Measurements from ENCODE around the gene IFNL1.

DNA sequence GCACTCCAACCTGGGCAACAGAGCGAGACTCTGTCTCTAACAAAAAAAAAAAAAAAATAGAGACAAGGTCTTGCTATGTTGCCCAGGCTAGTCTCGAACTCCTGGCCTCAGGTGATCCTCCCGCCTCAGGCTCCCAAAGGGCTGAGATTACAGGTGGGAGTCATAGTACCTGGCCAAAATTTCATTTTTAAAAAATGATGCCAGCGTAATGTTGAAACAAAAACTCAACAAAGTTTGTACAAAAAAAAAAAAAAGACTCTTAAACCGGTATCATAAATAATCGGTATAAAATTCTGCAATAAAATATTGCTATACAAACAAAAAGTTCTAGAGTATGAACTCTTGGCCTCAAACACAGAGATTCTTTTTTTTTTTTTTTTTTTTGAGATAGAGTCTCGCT is 36.1 kb downstream of the IFNL1 start:
- TF ChIP-seq, protein P1, sequence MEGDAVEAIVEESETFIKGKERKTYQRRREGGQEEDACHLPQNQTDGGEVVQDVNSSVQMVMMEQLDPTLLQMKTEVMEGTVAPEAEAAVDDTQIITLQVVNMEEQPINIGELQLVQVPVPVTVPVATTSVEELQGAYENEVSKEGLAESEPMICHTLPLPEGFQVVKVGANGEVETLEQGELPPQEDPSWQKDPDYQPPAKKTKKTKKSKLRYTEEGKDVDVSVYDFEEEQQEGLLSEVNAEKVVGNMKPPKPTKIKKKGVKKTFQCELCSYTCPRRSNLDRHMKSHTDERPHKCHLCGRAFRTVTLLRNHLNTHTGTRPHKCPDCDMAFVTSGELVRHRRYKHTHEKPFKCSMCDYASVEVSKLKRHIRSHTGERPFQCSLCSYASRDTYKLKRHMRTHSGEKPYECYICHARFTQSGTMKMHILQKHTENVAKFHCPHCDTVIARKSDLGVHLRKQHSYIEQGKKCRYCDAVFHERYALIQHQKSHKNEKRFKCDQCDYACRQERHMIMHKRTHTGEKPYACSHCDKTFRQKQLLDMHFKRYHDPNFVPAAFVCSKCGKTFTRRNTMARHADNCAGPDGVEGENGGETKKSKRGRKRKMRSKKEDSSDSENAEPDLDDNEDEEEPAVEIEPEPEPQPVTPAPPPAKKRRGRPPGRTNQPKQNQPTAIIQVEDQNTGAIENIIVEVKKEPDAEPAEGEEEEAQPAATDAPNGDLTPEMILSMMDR (IDR thresholded peaks at IDR 0.05; ENCODE audit: low read depth, low read length, poor library complexity, severe bottlenecking) = no peak
- TF ChIP-seq EZH2phosphoT487 (IDR thresholded peaks at IDR 0.05; ENCODE audit: borderline replicate concordance, low read length) = no peak

Data from DOHH2 (cell line).